ENCODE measurements around the gene SCMH1.

The SCMH1 gene

GRCh38 chr1:41078193-41078592, 163.9 kb downstream of the SCMH1 start:
- no peak for DNase-seq

GRCh38 chr1:41073971-41074370, 168.1 kb downstream of the SCMH1 start:
- no peak for DNase-seq

- no peak for DNase-seq
Measured at GRCh38 chr1:41072051-41072450, 170.1 kb downstream of the SCMH1 start.

GRCh38 chr1:41056907-41057306, 185.2 kb downstream of the SCMH1 start:
- no peak for DNase-seq

GRCh38 chr1:41053316-41053715, 188.8 kb downstream of the SCMH1 start:
- DNase-seq, result no peak

GRCh38 chr1:41051022-41051421, 191.1 kb downstream of the SCMH1 start:
- DNase-seq, result no peak

GRCh38 chr1:41048540-41048939, 193.6 kb downstream of the SCMH1 start:
- DNase-seq, result no peak

GRCh38 chr1:41046347-41046775, 195.7 kb downstream of the SCMH1 start:
- DNase-seq, result no peak

- no peak for DNase-seq
Measured at GRCh38 chr1:41045740-41046139, 196.4 kb downstream of the SCMH1 start.

GRCh38 chr1:41044187-41044586, 197.9 kb downstream of the SCMH1 start:
- no peak for DNase-seq

GRCh38 chr1:41041614-41042270, 200.4 kb downstream of the SCMH1 start:
- no peak for DNase-seq

- DNase-seq, result no peak
Measured at GRCh38 chr1:41038110-41038509, 204.0 kb downstream of the SCMH1 start.

GRCh38 chr1:41037116-41037903, 204.8 kb downstream of the SCMH1 start:
- no peak for DNase-seq

GRCh38 chr1:41033272-41033671, 208.8 kb downstream of the SCMH1 start:
- DNase-seq, result no peak

GRCh38 chr1:41032147-41032546, 210.0 kb downstream of the SCMH1 start:
- DNase-seq, result no peak

- DNase-seq, result no peak
Measured at GRCh38 chr1:41030872-41031616, 211.1 kb downstream of the SCMH1 start.

- DNase-seq, result no peak
Measured at GRCh38 chr1:41028034-41028642, 214.0 kb downstream of the SCMH1 start.

GRCh38 chr1:41025979-41026819, 215.9 kb downstream of the SCMH1 start:
- DNase-seq, result no peak

- DNase-seq, result no peak
Measured at GRCh38 chr1:41024953-41025352, 217.2 kb downstream of the SCMH1 start.

GRCh38 chr1:41023279-41023990, 218.7 kb downstream of the SCMH1 start:
- no peak for DNase-seq

- DNase-seq, result no peak
Measured at GRCh38 chr1:41022424-41022823, 219.7 kb downstream of the SCMH1 start.

Data from cortex of kidney (tissue), 1 donor.